ENCODE results near the gene BBS9.
"Not testable (repeated sequence)": the region's sequence is repeated elsewhere in the genome, so short reads cannot be mapped to it uniquely, and the experiment has no call there.

The BBS9 gene

GRCh38 chr7:33431543-33431942, 302.2 kb downstream of the BBS9 start:
- DNase-seq (ENCODE audit: low read depth): no peak

DNA sequence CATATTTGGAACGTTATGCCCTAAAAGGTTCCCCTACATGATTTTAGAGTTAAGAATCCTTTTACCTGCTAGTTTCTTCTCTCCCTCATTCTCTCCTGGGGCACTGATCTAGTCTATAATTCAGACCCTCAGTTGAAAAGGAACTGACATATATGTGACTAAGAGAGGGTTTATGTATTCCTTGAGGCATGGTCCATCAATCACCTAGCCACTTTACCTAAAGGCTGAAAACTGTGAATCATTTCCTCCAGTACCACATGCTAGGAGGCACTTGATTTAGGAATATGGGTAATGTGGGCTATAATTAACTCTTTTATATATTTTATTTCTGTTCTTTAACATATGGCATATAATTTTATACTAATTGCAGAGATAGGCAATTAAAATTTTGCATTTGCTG, 303.5 kb downstream of the BBS9 start:
- no peak for DNase-seq (ENCODE audit: low read depth)

DNA sequence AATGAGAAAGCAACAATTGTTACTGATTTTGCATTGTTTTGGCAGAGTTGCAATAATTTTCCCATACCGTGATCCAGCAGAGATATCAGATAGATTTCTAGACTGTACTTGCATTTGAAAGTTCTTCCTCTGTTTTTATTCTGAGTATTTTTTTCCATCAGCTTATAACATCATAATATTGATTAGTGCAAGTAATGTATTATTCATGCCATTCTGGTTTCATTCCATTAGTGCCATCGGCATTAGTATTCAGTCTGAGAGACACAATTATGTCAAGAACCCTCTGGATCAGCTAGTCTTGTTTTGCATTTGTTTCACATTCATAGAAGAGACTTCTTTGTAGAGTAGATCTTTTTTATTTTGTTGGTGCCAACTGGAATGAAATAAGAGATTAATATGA, 304.0 kb downstream of the BBS9 start:
- no peak for DNase-seq (ENCODE audit: low read depth)

DNA sequence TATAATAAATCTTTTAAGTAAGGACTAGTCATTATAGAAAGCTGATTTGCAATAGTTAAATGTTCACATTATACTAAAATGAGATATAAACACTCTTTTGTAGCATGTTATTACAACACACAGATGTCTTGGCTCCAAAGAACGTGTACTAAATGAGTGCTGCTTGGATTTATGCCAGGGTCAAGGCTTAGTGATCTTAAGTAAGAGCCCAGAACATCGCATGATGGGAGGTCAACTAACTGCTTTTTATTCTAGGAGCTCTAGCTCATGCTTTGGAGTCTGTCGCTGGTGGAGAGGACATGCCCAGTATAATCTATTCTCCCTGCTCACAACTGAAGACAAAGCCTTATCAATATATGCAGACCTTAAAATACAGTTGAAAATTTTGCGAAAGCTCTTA, 315.1 kb downstream of the BBS9 start:
- no peak for DNase-seq (ENCODE audit: low read depth)

DNA sequence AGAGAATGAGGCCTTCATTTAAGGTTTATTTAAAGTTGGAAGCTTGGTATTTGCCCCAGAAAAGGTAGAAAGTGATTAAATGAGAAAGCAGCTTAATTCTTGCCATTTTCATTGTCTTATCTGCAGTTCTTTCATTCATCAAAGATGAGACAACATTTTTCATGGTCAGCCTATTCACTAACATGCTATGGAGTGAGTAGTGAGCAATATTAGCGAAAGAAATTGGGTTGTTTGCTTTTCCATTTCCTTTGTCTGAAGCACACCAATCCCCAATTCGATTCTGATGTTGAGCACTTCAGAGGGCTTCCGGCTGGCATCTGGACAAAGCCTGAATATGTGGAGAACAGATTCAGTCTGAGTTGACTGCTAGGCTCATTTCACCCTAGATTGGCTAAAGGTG, 317.2 kb downstream of the BBS9 start:
- no peak for DNase-seq (ENCODE audit: low read depth)

DNA sequence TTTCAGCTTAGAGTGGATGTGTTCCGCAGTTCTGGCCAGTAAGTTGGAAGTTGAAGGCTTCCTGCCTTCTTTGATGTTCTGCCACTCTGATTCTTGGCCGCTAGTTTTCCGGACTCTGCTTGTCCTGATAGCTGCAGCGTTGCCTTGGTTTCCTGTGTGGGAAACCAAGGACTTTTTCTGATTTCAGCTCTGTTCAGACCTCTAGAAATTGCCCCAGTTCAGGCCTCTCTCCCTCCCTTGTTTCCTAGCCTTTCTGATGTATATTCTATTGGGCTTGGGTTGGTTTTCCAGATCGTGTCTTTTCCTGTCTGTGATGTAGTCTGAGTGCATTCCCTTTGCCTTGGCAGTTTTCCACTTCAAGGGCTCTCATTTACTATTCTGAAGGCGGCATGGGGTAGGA, 318.7 kb downstream of the BBS9 start:
- no peak for DNase-seq (ENCODE audit: low read depth)

DNA sequence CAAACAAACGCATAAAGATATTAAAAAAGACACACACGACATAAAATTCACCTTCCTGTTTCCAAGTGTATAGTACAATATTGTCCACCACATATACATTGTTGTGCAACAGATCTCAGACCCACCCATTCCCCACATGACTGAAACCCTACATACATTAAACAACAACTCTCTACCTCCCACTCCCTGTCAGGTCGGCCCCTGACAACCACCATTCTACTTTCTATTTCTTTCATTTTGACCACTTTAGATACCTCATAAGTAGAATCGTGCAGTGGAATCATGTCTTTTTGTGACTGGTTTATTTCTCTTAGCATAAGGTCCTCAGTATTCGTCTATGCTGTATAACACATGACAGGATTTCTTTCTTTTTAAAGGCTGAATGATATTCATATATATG, 320.5 kb downstream of the BBS9 start:
- no peak for DNase-seq (ENCODE audit: low read depth)

- DNase-seq (ENCODE audit: low read depth): no peak
Measured at GRCh38 chr7:33452805-33453502, 323.6 kb downstream of the BBS9 start.

GRCh38 chr7:33457039-33457438, 327.7 kb downstream of the BBS9 start:
- DNase-seq (ENCODE audit: low read depth): no peak

DNA sequence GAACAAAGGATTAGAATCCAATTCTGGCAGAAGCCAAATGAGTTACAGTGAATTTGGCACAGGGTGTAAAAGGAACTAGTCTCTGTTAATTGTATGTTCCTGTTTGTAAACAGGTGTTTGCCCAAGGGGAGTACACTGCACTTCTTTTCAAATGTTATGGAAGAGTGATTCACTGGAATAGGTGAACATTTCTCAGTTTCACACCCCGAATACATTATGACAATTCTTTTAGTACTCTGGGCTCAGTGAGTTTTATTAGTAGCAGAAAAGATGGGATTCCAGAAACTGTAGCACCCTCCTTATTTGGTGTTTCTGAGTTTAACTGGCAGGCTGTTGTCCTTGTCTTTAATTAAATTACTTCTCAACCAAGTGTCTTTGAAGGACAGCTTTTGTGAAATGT, 329.2 kb downstream of the BBS9 start:
- no peak for DNase-seq (ENCODE audit: low read depth)

GRCh38 chr7:33459340-33459751, 330.0 kb downstream of the BBS9 start:
- DNase-seq (ENCODE audit: low read depth): no peak

- DNase-seq (ENCODE audit: low read depth): no peak
Measured at GRCh38 chr7:33463131-33463530, 333.8 kb downstream of the BBS9 start.

DNA sequence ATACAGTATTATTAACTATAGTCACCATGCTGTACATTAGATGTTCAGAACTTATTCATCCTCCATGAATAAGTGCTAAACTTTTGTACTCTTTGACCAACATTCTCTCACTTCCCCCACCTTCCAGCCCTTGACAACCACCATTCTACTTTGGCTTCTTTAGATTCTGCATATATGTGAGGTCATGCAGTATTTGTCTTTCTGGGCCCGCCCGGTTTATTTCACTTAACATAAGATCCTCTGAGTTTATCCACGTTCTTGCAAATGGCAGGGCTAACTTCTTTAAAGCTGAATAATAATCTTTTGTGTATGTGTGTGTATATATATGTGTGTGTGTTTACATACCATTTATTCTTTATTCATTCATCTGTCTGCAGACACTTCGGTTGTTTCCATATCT, 336.8 kb downstream of the BBS9 start:
- DNase-seq (ENCODE audit: low read depth): no peak

- no peak for DNase-seq (ENCODE audit: low read depth)
Measured at GRCh38 chr7:33471636-33472242, 342.4 kb downstream of the BBS9 start.

DNA sequence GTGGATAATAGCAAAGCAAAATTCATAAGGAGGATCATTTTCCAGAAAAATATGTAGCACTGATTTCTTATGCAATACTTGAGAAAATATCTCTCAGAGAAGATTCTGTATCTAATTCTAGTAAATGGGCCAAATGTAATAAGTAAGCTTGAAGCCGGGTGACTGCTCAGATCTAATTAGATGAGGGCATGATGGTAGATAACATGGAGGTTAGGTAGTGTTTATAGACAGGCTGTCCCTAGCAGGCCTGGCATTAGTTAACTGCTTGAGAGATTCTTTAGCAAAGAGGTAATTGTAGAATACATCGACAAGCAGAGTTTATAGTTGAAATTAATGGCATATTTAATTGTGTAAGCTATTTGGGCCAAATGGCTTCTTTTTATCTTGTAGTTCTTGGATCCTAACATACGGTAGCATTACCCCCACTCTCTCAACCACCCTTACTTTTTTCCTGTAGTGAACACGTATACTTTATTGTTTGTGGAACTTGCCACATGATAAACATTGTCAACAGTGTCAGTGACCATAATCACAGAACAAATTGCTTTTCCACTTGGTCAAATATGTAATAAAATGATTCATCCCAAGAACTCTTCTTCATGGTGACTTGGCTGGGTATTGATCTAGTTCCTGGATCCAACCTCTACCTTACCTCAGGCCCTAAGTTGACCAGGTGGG, 343.1 kb downstream of the BBS9 start:
- no peak for DNase-seq (ENCODE audit: low read depth)

DNA sequence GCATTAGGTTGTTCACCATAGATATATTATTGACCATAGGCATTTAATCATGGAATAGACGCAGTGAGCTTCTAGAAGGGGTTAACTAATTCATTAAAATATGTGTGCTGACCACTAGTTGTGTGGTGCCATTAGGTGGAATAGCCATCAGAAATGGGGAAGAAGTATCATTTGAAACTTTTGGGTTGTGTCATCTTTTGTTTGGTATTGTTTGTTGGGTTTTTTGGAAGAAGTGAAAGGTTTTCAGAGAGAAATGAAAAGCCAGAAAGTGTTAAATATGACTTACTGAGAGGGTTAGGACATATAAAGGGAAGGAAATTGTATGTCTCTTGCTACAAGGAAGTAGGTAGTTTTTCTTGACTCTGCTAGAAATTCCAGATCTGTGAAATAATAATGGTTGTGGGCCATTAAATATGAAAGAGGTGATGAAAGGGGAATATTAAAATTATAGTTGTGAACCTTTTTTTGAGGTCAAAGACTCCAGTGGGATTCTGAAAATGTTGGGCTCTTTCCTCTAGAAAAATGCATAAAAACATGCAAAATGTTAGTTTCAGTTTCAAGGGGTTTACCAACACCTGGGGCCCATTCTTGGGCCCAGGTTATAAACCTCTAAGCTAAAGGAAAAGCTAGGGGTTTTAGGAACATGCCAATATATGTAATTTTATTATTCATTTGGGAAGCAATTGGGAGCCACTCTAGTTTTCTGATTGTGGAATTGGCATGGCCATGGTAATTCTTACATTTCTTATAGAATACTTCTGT, 348.5 kb downstream of the BBS9 start:
- DNase-seq (ENCODE audit: low read depth): no peak

- DNase-seq (ENCODE audit: low read depth): not testable (repeated sequence)
Measured at GRCh38 chr7:33484476-33484875, 355.1 kb downstream of the BBS9 start.

DNA sequence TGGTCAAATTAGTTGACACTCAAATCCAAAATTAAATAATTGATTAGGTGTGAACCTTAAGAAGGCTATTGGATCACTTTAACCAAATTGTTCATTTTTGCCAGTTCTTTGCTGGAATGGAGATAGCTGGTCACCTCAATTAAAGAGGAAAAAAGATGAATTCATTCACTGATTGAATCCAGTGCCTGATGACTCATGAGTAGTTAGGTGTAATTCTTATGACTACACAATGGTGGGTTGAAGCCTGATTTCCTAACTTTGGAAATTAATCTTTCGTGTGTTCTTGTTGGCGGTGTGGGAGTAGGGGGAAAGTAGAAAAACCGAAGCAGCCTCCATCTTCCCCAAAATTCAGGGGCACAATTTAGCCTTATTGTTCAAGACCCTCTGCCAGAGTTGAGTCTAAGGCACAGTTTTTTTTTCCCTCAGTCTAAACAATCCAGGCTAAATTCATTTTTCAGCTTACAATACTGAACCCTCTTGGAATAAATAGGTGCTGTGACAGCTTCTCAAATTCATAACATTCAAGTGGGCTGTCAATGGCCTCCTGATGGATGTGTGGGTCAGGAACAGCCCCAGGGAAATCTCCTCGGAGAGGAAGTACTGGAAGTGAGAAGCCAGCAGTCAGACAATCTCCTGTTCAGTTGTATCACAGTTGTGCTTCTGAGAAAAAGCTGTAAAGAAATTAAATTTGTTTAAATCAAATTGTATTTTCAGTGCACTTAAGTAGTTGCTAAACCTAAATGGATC, 356.6 kb downstream of the BBS9 start:
- DNase-seq (ENCODE audit: low read depth): no peak

DNA sequence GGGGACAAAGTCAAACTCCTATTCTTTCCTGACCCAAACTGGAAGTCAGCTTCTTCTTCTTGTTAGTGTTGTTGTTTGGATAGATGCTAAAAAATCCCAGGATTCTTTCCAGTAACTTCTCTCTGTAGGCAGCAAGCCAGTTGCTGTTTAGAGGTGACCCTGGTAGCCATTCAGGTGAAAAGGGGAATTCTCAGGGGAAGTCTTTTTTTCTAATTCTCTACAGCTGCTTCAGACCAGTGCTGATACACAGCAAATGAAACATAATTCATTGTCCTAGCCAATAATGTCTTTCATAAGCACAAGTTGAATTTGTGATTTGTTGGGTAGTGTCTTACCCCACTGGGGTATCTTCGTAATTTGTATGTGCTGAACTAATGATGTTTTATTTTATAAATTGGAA, 357.3 kb downstream of the BBS9 start:
- DNase-seq (ENCODE audit: low read depth): no peak

DNA sequence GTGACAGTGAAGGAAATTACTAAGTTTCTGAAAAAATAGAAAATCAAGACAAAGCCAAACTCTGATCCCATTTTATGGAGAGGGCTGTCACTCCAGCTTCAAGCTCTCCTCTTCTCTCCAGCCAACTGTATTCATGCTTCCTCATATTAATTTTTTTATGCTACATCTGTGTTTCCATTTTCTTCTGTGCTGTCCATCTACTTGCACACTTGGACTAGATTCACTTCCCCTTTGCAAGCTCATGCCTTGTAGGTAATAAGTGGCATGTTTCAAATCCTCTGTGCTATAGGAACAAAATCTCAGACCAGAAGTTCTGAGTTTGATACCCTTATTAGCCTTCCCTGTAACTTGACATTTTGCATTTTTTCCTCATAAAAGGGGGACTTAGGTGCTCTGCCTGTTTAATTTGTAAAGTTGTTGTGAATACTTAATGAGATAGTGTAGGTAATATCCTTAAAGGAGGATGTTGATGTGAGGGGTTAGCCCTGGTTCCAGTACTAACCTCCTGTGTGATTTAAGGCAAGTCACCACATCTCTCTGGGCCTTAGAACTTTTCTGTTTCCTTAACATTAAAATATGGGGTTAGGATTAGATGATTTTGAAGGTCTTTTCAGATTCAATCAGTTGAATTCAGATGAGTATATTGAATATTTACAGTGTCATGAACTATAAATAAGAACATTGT, 358.8 kb downstream of the BBS9 start:
- no peak for DNase-seq (ENCODE audit: low read depth)

DNA sequence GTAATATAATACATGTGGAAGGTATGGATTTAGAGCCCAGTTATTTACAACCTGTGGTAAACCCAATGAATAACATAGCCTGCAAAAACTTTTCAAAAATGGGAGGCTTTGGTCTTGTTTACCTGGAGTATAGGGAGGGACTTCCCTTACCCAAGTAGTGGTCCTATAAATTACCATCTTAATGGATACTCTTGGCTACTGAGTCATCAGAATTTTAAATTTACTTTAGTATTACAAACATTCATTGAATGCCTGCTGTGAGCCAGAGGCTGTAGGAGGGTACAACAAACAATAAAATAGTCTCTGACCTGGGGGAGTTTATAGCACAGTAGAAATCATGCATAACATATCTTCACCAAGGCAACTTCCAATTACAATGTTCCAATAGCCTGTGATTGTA, 365.1 kb downstream of the BBS9 start:
- no peak for DNase-seq (ENCODE audit: low read depth)

DNA sequence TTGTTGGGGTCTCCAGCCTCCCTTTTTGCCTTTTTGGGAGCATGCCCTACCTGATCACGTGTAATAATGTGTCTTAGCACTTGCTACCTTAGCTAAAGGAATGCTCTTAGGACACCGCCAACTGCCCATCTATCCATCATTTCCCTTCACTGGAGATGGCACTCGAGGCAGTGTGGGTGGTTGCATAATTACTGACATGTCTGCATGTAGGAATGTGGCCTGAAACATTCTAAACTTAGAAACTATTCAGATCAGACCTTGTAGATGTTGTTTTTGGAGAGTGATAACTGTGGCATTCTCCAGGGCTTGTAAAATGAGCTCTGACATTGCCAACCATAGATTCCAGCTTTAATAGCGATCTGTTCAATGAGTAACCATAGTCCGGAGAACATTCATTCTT, 365.8 kb downstream of the BBS9 start:
- peak; percentile 15 for DNase-seq (ENCODE audit: low read depth)
